Chondrocyte (in vitro differentiated cells): Measurements from ENCODE around the gene FUS. TPM values are rescaled to one million over a fixed set of nuclear protein-coding genes. Genes with fewer than 3 reads are reported as not detected.

ENCODE experiments used
- DNase-seq: peaks from one replicate; pipeline ENCODE4 v3.0.0; 2021; ENCODE audit warnings: mixed read lengths, low spot score
- H3K27ac Mint-ChIP-seq: one replicate; pipeline ENCODE4 v1.8.0; 2021; ENCODE audit warnings: mild to moderate bottlenecking, moderate library complexity, mixed read lengths; ENCODE audit not compliant: unreplicated experiment
- H3K27me3 Mint-ChIP-seq: 2 replicates; pipeline ENCODE4 v1.8.0; 2021; ENCODE audit warnings: low read depth, mixed read lengths
- H3K36me3 Mint-ChIP-seq: 2 replicates; pipeline ENCODE4 v1.8.0; 2021; ENCODE audit warnings: low read depth, mixed read lengths
- H3K4me1 Mint-ChIP-seq: 2 replicates; pipeline ENCODE4 v1.8.0; 2021; ENCODE audit warnings: low read depth, mild to moderate bottlenecking, mixed read lengths
- H3K4me3 Mint-ChIP-seq: one replicate; pipeline ENCODE4 v1.8.0; 2021; ENCODE audit warnings: mild to moderate bottlenecking, moderate library complexity, mixed read lengths; ENCODE audit not compliant: unreplicated experiment
- H3K9me3 Mint-ChIP-seq: 2 replicates; pipeline ENCODE4 v1.8.0; 2021; ENCODE audit warnings: low read depth, mixed read lengths
- total RNA-seq: library from RNA; stranded (reverse); gene quantifications from 3 replicates; pipeline ENCODE4 v1.2.1, GENCODE V29; 2021
- TF ChIP-seq, protein P1 (sequence below): fragments of 200-600 bp; sonication (generic); IDR thresholded peaks from 2 replicates; pipeline ENCODE4 v1.5.0; 2021; ENCODE audit warnings: antibody characterized with exemption, mild to moderate bottlenecking, moderate library complexity

The FUS gene
- total RNA-seq, 1 donor from 2014 or later, result 231 TPM

DNA sequence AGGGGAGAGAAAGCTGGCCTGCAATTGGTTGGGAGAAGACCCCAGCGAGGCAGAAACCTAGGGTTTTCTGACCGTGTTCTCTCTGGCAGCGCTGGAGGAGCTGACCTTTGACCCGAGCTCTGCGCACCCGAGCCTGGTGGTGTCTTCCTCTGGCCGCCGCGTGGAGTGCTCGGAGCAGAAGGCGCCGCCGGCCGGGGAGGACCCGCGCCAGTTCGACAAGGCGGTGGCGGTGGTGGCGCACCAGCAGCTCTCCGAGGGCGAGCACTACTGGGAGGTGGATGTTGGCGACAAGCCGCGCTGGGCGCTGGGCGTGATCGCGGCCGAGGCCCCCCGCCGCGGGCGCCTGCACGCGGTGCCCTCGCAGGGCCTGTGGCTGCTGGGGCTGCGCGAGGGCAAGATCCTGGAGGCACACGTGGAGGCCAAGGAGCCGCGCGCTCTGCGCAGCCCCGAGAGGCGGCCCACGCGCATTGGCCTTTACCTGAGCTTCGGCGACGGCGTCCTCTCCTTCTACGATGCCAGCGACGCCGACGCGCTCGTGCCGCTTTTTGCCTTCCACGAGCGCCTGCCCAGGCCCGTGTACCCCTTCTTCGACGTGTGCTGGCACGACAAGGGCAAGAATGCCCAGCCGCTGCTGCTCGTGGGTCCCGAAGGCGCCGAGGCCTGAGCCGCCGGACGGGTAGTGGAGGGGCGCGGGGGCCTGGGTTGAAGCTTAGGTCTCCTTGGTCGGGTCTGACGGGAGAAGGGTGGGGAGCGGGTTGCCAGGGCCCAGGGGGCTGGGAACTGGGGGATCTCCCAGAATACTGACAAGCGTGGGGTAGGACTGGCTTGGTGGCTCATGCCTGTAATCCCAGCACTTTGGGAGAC lies 44.4 kb downstream of the FUS start:
- H3K4me1 Mint-ChIP-seq, result no peaks in the 10 kb centered on the region
- H3K27me3 Mint-ChIP-seq, result peaks cover 18% of the 10 kb centered on the region
- TF ChIP-seq, protein P1, sequence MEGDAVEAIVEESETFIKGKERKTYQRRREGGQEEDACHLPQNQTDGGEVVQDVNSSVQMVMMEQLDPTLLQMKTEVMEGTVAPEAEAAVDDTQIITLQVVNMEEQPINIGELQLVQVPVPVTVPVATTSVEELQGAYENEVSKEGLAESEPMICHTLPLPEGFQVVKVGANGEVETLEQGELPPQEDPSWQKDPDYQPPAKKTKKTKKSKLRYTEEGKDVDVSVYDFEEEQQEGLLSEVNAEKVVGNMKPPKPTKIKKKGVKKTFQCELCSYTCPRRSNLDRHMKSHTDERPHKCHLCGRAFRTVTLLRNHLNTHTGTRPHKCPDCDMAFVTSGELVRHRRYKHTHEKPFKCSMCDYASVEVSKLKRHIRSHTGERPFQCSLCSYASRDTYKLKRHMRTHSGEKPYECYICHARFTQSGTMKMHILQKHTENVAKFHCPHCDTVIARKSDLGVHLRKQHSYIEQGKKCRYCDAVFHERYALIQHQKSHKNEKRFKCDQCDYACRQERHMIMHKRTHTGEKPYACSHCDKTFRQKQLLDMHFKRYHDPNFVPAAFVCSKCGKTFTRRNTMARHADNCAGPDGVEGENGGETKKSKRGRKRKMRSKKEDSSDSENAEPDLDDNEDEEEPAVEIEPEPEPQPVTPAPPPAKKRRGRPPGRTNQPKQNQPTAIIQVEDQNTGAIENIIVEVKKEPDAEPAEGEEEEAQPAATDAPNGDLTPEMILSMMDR, result no peak
- DNase-seq, result no peak
- H3K36me3 Mint-ChIP-seq, result no peaks in the 10 kb centered on the region
- no peaks in the 10 kb centered on the region for H3K9me3 Mint-ChIP-seq
- no peak overlapping the region for H3K4me3 Mint-ChIP-seq
- H3K27ac Mint-ChIP-seq, result no peak overlapping the region

DNA sequence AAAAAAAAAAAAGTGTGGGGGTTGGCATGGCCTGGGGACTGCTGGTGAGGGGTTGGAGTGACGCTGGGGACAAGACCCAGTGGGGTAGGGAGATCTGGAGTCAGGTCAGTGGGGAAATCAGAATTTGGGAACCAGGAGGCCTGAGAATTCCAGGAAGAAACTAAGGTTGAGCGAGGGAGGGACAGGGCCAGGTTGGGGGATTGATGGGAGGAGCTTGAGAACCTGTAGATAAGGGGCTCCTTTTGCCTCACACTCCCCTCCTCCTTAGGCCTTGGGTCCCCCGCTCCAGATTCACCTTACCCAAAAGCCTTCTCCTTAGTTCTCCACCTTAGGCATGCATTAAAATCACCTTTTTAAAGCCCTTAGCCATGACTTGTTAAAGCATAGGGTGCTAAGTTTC lies 45.3 kb downstream of the FUS start:
- TF ChIP-seq, protein P1, result no peak
- H3K36me3 Mint-ChIP-seq, result no peaks in the 10 kb centered on the region
- DNase-seq, result no peak
- no peaks in the 10 kb centered on the region for H3K9me3 Mint-ChIP-seq
- no peak overlapping the region for H3K27ac Mint-ChIP-seq
- no peaks in the 10 kb centered on the region for H3K4me1 Mint-ChIP-seq
- peaks cover 18% of the 10 kb centered on the region for H3K27me3 Mint-ChIP-seq
- H3K4me3 Mint-ChIP-seq, result no peak overlapping the region

DNA sequence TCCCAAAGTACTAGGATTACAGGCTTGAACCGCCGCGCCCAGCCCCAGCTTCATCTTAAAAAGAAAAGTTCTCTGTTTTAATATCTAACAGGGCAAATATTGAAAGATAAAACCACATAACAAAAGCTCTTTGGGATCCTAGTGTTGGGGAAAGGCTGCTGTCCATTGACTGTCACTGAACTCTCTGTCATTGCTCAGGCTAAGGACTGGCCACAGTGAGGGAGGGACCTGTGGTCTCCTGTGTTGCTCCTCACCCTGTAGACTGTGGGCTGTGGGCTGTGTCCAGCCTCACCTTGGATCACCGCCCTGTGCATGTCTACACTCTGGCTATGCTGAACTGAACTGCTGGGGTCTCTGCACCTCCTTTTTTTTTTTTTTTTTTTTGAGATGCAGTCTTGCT lies 48.3 kb downstream of the FUS start:
- no peak overlapping the region for H3K4me3 Mint-ChIP-seq
- no peaks in the 10 kb centered on the region for H3K4me1 Mint-ChIP-seq
- no peaks in the 10 kb centered on the region for H3K36me3 Mint-ChIP-seq
- no peaks in the 10 kb centered on the region for H3K9me3 Mint-ChIP-seq
- TF ChIP-seq, protein P1, result no peak
- no peak overlapping the region for H3K27ac Mint-ChIP-seq
- DNase-seq, result no peak
- peaks cover 3% of the 10 kb centered on the region for H3K27me3 Mint-ChIP-seq

DNA sequence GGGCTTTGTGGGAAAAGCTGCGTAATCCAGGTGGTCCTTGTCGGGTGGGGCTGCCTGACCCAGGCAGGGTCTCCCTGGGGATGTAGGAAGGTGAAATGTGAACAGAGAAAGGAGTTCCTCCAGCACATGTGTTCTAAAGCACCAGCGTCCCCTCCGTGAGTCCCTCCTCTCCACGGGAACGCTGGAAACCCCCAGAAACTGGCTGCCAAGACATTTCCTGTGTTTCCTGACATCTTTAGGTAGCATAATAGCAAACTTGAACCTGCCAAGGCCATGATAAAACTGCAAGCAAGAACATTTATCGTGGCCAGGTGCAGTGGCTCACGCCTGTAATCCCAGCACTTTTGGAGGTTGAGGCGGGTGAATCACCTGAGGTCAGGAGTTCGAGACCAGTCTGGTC lies 49.6 kb downstream of the FUS start:
- TF ChIP-seq, protein P1, result no peak
- Mint-ChIP-seq H3K27me3 (peaks cover 3% of the 10 kb centered on the region), H3K27ac (no peak overlapping the region), H3K36me3 (no peaks in the 10 kb centered on the region), H3K4me3 (no peak overlapping the region), H3K9me3 (peaks cover 5% of the 10 kb centered on the region), H3K4me1 (no peaks in the 10 kb centered on the region)
- no peak for DNase-seq

DNA sequence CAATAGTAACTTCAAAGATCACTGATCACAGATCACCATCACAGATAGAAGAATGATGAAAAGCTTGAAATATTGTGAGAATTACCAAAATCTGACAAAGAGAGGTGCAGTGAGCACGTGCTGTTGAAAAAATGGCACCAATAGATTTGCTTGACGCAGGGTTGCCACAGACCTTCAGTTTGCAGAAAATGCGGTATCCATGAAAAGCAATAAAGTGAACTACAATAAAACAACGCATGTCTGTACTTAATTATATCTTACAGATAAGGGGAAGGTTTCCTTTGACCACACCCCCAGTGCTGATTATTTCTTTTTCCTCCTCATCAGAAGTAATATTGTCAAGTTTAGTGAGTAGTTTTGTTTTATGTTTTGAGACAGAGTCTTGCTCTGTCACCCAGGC lies 58.1 kb downstream of the FUS start:
- no peaks in the 10 kb centered on the region for H3K4me1 Mint-ChIP-seq
- DNase-seq, result no peak
- no peak overlapping the region for H3K4me3 Mint-ChIP-seq
- H3K27ac Mint-ChIP-seq, result no peak overlapping the region
- peaks cover 11% of the 10 kb centered on the region for H3K9me3 Mint-ChIP-seq
- H3K27me3 Mint-ChIP-seq, result peaks cover 22% of the 10 kb centered on the region
- TF ChIP-seq, protein P1, result no peak
- no peaks in the 10 kb centered on the region for H3K36me3 Mint-ChIP-seq

Other genes starting within 250 kb of the FUS start
- gene ORAI3, start 231.1 kb upstream of the FUS start, total RNA-seq, result 10.3 to 16.0 TPM (median 15.6 TPM) in 3 replicates
- 15.0 to 18.0 TPM (median 15.8 TPM) in 3 replicates for gene SETD1A, start 222.4 kb upstream of the FUS start, total RNA-seq
- 10.8 to 12.4 TPM (median 12.3 TPM) in 3 replicates for gene HSD3B7, start 194.9 kb upstream of the FUS start, total RNA-seq
- gene STX1B, start 169.5 kb upstream of the FUS start, total RNA-seq, result 1.4 to 4.0 TPM (median 1.7 TPM) in 3 replicates
- gene STX4, start 146.6 kb upstream of the FUS start, total RNA-seq, result 43.4 to 54.1 TPM (median 48.0 TPM) in 3 replicates
- 14.1 to 18.9 TPM (median 15.2 TPM) in 3 replicates for gene ZNF668, start 105.9 kb upstream of the FUS start, total RNA-seq
- gene ZNF646, start 105.7 kb upstream of the FUS start, total RNA-seq, result 13.8 to 17.3 TPM (median 15.2 TPM) in 3 replicates
- gene PRSS53, start 91.2 kb upstream of the FUS start, total RNA-seq, result 3.3 to 7.0 TPM (median 5.9 TPM) in 3 replicates
- gene VKORC1, start 85.3 kb upstream of the FUS start, total RNA-seq, result 167 to 199 TPM (median 193 TPM) in 3 replicates
- 36.3 to 44.5 TPM (median 41.9 TPM) in 3 replicates for gene BCKDK, start 71.8 kb upstream of the FUS start, total RNA-seq
- gene KAT8, start 62.5 kb upstream of the FUS start, total RNA-seq, result 28.3 to 43.2 TPM (median 34.7 TPM) in 3 replicates
- not detected in 3 replicates for gene PRSS8, start 44.4 kb upstream of the FUS start, total RNA-seq
- gene PRSS36, start 30.1 kb upstream of the FUS start, total RNA-seq, result 0.35 to 0.39 TPM in 2 of 3 replicates, not detected in the other
- gene PYCARD, start 22.6 kb downstream of the FUS start, total RNA-seq, result 2.7 to 2.9 TPM (median 2.8 TPM) in 3 replicates
- gene TRIM72, start 34.0 kb downstream of the FUS start, total RNA-seq, result not detected in 3 replicates
- gene PYDC1, start 37.0 kb downstream of the FUS start, total RNA-seq, result not detected in 3 replicates
- gene ITGAM, start 79.8 kb downstream of the FUS start, total RNA-seq, result not detected in 3 replicates
- gene ITGAX, start 175.0 kb downstream of the FUS start, total RNA-seq, result not detected in 3 replicates
- gene ITGAD, start 213.2 kb downstream of the FUS start, total RNA-seq, result not detected in 3 replicates
- not detected in 3 replicates for gene COX6A2, start 248.2 kb downstream of the FUS start, total RNA-seq